Activated T-cell treated with anti-CD3 and anti-CD28 coated beads for 4 hours (primary cell): ENCODE results near the gene RHBDL2.
"Not testable (repeated sequence)": the region's sequence is repeated elsewhere in the genome, so short reads cannot be mapped to it uniquely, and the experiment has no call there.

ENCODE experiments used
- DNase-seq: peaks from one replicate; pipeline ENCODE4 v3.0.0-alpha.2; 2020

Gene RHBDL2

GRCh38 chr1:38941527-38942019 is at the start of gene RHBDL2:
Gene RHBDL2 (minus strand): TSS chr1:38941830. CDS start chr1:38919212, 22,618 bp downstream.
- no peak for DNase-seq

DNA sequence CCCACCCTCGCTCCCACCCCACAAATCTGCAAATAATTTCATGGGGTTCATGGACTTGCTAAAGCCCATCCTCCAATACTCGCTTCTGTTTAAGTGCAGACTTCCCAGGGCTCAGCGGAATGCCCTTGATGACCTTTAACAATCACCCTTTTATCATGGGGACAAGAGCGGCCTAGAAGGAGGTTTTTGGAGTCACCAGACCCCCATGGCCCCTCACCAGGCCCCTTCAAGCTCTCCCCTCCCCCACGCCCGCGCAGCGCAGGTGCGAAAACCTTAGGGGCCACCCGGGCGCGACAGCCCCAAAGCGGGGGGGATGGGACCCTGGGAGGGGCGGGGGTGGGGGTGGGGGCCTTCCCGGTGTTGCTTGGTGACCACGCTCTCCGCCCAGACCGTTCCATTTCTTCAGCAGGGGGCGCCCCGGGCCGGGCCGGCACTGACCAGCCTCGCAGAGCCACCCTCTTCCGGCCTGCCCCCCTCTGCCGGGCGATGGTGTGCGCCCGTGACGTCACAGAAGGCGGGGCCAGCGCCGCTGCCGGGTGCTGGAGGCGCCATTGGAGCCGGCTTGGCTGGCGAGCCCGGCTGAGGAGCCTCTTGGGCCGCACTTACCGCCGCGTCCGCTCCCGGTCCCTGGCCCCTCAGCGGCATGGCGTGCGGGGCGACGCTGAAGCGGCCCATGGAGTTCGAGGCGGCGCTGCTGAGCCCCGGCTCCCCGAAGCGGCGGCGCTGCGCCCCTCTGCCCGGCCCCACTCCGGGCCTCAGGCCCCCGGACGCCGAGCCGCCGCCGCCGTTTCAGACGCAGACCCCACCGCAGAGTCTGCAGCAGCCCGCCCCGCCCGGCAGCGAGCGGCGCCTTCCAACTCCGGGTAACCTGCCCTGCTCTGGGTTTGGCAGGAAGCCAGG is 49.4 kb upstream of the RHBDL2 start, which contains the start of gene AKIRIN1:
AKIRIN1 (plus strand) TSS at position 539 of the 900 bp plus-strand sequence; CDS start at position 644, 105 bp downstream.
- peak; percentile 91 for DNase-seq

DNA sequence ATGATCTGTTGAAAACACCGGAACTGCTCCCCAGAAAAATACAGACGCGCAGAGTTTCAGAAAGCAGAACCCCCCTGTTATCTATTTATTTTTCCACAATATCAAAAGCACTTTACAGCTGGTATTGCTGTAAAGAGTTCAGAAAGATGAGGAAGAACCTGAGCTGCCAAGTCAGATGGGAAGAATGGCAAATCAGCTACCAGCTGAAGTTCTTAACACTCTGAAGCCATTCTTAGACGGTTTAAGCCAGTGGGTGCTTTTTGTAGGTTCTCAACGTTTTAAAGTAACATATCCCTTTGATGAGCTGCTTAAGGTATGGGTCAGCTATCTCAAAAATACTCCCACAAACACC is 48.7 kb upstream of the RHBDL2 start:
- DNase-seq = no peak

GRCh38 chr1:38989979-38990378 is 48.3 kb upstream of the RHBDL2 start:
- DNase-seq = no peak

DNA sequence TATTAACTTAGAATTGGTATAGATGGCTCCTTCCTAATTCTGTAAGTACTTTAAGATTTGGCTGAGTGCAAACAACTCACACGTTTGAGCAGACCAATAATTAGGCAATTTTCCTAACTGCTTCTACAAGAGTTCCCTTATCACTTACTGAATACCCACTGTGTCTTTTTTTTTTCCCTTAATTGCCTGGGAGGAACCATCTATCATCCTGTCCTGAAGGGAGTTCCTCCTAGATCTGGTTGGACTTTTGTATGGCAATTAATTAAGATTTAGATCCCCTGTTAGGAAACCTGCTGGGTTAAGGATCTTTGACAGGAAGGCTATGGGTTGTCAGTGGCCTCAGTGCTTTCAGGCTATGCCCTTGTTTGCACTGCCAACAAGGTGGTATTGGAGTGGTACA is 37.8 kb upstream of the RHBDL2 start:
- not testable (repeated sequence) for DNase-seq

DNA sequence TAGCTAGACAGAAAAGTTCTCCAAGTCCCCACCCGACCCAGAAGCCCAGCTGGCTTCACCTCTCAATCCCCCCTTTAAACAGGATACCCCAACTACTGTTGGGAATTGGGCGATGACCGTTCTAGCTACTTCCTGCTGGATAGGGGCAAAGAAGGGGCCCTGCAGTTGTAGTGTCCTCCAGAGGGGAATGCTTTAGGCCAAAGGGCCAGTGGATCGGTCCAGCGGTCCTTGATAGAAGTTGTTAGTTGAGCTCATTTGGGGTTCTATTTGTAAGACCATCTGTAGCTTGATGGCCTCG is 36.6 kb upstream of the RHBDL2 start:
- not testable (repeated sequence) for DNase-seq

GRCh38 chr1:38977399-38978244 is 36.0 kb upstream of the RHBDL2 start:
- DNase-seq = peak; percentile 4

DNA sequence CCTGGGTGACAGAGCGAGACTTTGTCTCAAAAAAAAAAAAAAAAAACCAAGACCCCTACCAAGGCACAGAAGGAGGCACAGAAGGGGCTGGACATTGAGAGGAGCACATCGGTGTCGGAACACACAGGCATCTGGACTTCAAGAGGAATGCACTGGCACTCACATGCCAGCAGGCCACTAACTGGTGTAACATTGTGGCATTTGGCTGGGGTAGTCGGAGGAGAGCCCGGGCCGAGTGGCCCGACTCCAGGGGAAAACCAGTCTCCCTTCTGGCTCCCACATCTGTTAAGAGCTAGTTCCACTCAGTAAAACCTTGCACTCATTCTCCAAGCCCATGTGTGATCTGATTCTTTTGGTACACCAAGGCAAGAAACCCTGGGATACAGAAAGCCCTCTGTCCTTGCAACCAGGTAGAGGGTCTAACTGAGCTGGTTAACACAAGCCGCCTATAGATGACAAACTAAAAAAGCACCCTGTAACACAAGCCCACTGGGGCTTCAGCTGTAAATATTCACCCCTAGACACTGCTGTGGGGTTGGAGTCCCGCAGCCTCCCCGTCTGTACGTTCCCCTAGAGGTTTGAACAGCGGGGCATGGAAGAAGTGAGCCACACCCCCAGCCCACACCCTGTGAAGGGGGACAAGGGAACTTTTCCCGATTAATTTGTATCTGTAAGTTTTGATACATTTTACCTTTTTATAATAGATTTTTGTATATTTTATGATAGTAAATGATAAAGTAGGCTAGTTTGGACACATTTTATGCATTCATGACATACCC is 32.2 kb upstream of the RHBDL2 start:
- DNase-seq = no peak

- DNase-seq = not testable (repeated sequence)
Observed at GRCh38 chr1:38973145-38973544, 31.5 kb upstream of the RHBDL2 start.

- DNase-seq = no peak
Observed at GRCh38 chr1:38964140-38964548, 22.5 kb upstream of the RHBDL2 start.

DNA sequence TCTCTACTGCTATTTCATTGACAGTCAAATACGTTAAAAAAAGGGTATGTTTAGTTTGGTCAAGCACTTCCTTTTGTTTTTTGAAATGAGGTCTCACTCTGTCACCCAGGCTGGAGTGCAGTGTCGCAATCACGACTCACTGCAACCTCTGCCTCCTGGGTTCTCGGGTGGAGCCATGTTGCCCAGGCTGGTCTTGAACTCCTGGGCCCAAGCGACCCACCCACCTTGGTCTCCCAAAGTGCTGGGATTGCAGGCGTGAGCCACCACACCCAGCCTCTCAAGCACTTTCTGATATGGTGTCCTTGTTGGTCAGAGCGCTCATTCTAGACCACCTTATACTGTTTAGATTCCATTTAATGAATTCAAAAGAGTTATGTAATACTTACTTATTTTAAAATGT is 20.9 kb upstream of the RHBDL2 start:
- no peak for DNase-seq

DNA sequence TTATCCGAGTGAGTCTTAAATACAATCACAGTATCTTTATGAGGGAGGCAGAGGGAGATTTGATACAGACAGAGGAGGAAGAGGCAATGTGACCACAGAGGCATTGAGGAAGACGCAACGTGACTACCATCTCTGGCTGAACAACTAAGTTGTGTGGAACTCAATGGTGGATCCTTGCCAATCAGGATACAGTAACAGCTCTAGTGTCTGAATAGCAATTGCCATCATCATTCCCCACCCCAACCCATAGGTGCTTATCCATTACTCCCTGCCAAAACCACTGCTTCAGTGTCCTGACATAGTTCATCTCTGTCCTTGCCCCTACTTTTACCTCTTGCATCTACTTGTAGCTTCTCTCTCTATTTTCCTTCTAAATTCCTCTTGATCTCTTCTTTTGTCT is 20.5 kb upstream of the RHBDL2 start:
- DNase-seq = no peak

- no peak for DNase-seq
Observed at GRCh38 chr1:38958967-38959366, 17.3 kb upstream of the RHBDL2 start.

GRCh38 chr1:38953433-38953860 is 11.8 kb upstream of the RHBDL2 start:
- DNase-seq = no peak

GRCh38 chr1:38950553-38950952 is 8.9 kb upstream of the RHBDL2 start:
- no peak for DNase-seq

GRCh38 chr1:38944547-38944946 is 2.9 kb upstream of the RHBDL2 start:
- DNase-seq = no peak

- DNase-seq = no peak
Observed at GRCh38 chr1:38942664-38943428, 1.2 kb upstream of the RHBDL2 start.

GRCh38 chr1:38941093-38941492 is 537 bp downstream of the RHBDL2 start:
- DNase-seq = no peak

DNA sequence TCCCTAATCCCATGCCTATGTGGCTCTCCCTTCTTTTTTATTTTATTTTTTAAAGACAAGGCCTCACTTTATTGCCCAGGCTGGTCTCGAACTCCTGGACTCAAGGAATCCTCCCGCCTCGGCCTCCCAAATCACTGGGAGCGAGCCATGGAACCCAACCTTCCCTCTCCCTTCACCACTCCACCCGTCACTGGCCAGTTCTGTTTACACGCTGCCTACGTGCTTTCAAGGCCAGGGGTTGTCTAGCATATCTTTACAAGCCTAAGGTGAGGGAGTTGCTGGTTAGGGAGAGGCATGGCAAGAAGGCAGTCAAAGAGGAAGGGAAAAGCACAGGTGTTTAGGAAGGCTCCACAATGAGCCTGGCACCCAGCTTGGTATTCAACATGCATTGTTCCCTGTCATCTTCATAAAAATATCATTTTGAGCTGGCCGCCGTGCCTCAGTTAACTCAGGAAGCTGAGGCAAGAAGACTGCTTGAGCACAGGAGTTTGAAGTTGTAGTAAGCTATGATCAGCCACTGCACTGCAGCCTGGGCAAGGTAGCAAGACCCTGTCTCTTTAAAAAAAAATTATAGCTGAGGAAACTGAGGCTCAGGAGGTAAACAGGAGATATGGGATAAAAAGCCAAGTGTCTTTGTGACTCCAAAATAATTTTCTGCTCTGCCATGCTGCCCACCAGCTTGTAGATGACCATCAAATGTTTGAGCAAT is 1.1 kb downstream of the RHBDL2 start:
- no peak for DNase-seq

- no peak for DNase-seq
Observed at GRCh38 chr1:38938722-38939260, 2.8 kb downstream of the RHBDL2 start.

DNA sequence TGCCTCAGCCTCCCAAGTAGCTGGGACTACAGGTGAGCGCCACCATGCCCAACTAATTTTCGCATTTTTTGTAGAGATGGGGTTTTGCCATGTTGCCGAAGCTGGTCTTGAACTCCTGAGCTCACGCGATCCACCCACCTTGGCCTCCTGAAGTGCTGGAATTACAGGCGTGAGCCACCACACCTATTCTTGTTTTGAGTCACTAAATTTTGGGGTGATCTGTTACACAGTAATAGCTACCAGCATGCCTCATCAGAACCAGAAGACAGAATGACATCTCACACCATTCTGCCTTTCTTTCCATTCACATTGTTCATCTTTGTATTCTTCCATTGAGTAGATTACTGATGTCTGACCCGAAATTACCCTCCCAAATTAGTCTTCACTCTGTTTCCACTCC is 9.1 kb downstream of the RHBDL2 start:
- DNase-seq = no peak
